ACC112 (cell line): ENCODE measurements around the gene PRICKLE2.

Experiments
- H2AFZ ChIP-seq: fragments of 200-600 bp; sonication (generic); one replicate; pipeline ENCODE4 v1.6.0; 2017; ENCODE audit warnings: antibody characterized with exemption, low read length; ENCODE audit not compliant: unreplicated experiment
- H3K27ac ChIP-seq: fragments of 200-600 bp; sonication (generic); 2 replicates; pipeline ENCODE4 v1.5.1; 2014; ENCODE audit warnings: low read depth, mild to moderate bottlenecking, antibody characterized with exemption, low read length, moderate library complexity
- H3K27me3 ChIP-seq: fragments of 200-600 bp; sonication (generic); 2 replicates; pipeline ENCODE4 v1.6.1; 2014; ENCODE audit warnings: mild to moderate bottlenecking, antibody characterized with exemption, low read length, moderate library complexity, mixed read lengths; ENCODE audit not compliant: insufficient read depth
- H3K36me3 ChIP-seq: fragments of 200-600 bp; sonication (generic); 2 replicates; pipeline ENCODE4 v1.6.1; 2016; ENCODE audit warnings: mild to moderate bottlenecking, antibody characterized with exemption, low read length, moderate library complexity, mixed read lengths; ENCODE audit not compliant: insufficient read depth
- H3K4me1 ChIP-seq: fragments of 200-600 bp; sonication (generic); one replicate; pipeline ENCODE4 v1.6.1; 2016; ENCODE audit warnings: low read length, mixed read lengths; ENCODE audit not compliant: insufficient read depth, unreplicated experiment, control insufficient read depth
- H3K4me3 ChIP-seq: fragments of 200-600 bp; sonication (generic); 2 replicates; pipeline ENCODE4 v1.5.1; 2014; ENCODE audit warnings: mild to moderate bottlenecking, low read depth, low read length
- H3K79me2 ChIP-seq: fragments of 200-600 bp; sonication (generic); one replicate; pipeline ENCODE4 v1.6.0; 2016; ENCODE audit warnings: low read length; ENCODE audit not compliant: control insufficient read depth, unreplicated experiment, insufficient read depth

PRICKLE2 gene

GRCh38 chr3:64131725-64132469 is 93.4 kb downstream of the PRICKLE2 start:
- no peak overlapping the region for H2AFZ ChIP-seq
- peaks cover 15% of the 10 kb centered on the region; the same call in 1 of the 2 replicates for H3K36me3 ChIP-seq
- no peak overlapping the region for H3K4me3 ChIP-seq
- H3K27me3 ChIP-seq: no peaks in the 10 kb centered on the region
- no peak overlapping the region for H3K27ac ChIP-seq
- H3K4me1 ChIP-seq: no peaks in the 10 kb centered on the region
- no peaks in the 10 kb centered on the region for H3K79me2 ChIP-seq

DNA sequence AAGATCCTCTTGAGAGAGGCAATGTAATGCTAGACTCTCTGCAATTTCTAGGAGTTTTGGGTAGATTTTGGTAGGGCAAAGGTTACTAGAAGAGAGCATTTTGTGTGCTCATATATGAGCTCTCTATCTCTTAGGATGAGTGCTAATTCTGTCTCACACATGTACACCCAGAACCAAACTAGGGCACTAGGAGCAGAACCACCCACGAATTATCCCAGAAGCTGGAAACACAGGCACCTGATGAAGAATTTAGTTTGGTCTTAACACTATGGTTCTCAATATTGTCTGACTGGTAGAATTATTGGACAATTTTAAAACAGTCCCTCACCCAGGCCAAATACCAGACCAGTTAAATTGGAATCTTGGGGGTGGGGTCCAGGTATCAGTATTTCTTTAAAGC is 94.8 kb downstream of the PRICKLE2 start:
- Histone ChIP-seq H3K27ac (no peak overlapping the region), H3K4me1 (no peaks in the 10 kb centered on the region), H3K36me3 (0 out of 2 replicates have a peak, but pooled peaks cover 10% of the 10 kb centered on the region), H3K27me3 (no peaks in the 10 kb centered on the region), H3K4me3 (no peak overlapping the region), H3K79me2 (no peaks in the 10 kb centered on the region), H2AFZ (no peak overlapping the region)

GRCh38 chr3:64129581-64129980 is 95.7 kb downstream of the PRICKLE2 start:
- H3K4me3 ChIP-seq: no peak overlapping the region
- no peaks in the 10 kb centered on the region for H3K4me1 ChIP-seq
- no peaks in the 10 kb centered on the region for H3K27me3 ChIP-seq
- no peaks in the 10 kb centered on the region for H3K79me2 ChIP-seq
- no peak overlapping the region for H2AFZ ChIP-seq
- no peak overlapping the region for H3K27ac ChIP-seq
- H3K36me3 ChIP-seq: 0 out of 2 replicates have a peak, but pooled peaks cover 9% of the 10 kb centered on the region

- Histone ChIP-seq H3K27ac (no peak overlapping the region), H2AFZ (no peak overlapping the region), H3K4me3 (no peak overlapping the region), H3K27me3 (no peaks in the 10 kb centered on the region), H3K36me3 (0 out of 2 replicates have a peak, but pooled peaks cover 6% of the 10 kb centered on the region), H3K79me2 (no peaks in the 10 kb centered on the region), H3K4me1 (no peaks in the 10 kb centered on the region)
Observed at GRCh38 chr3:64129106-64129505, 96.2 kb downstream of the PRICKLE2 start.

DNA sequence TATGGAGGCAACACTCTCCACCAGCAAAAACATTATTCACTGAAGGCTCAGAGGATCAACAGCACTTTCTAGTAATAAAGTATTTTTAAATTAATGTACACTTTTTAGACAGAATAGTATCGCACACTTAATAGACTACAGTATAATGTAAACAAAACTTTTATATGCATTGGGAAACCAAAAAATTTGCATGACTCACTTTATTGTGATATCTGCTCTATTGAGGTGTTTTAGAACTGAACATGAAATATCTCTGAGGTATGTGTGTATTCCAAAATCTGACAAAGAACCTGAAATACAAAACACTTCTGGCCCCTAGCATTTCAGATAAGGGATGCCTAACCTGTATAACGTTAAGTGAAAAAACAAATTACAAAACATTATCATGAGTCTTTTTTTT is 99.7 kb downstream of the PRICKLE2 start:
- no peak overlapping the region for H2AFZ ChIP-seq
- no peak overlapping the region for H3K27ac ChIP-seq
- no peak overlapping the region for H3K4me3 ChIP-seq
- peaks cover 11% of the 10 kb centered on the region; the same call in 1 of the 2 replicates for H3K36me3 ChIP-seq
- no peaks in the 10 kb centered on the region for H3K79me2 ChIP-seq
- H3K4me1 ChIP-seq: no peaks in the 10 kb centered on the region
- H3K27me3 ChIP-seq: no peaks in the 10 kb centered on the region

DNA sequence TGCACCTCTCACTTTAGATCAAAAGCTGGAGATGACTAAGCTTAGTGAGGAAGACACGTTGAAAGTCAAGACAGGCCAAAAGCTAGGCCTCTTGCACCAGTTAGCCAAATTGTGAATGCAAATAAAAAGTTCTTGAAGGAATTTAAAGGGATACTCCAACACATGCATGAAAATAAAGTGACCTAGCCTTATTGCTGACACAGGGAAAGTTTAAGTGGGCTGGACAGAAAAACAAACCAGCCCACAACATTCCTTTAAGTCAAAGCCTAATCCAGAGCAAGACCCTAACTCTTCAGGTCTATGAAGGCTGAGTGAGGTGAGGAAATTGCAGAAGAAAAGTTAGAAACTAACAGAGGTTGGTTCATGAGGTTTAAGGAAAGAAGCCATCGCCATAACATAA is 101.3 kb downstream of the PRICKLE2 start:
- H3K36me3 ChIP-seq: peaks cover 11% of the 10 kb centered on the region; the same call in 1 of the 2 replicates
- no peak overlapping the region for H3K4me3 ChIP-seq
- H3K79me2 ChIP-seq: no peaks in the 10 kb centered on the region
- H3K27ac ChIP-seq: no peak overlapping the region
- no peaks in the 10 kb centered on the region for H3K27me3 ChIP-seq
- H3K4me1 ChIP-seq: no peaks in the 10 kb centered on the region
- no peak overlapping the region for H2AFZ ChIP-seq

DNA sequence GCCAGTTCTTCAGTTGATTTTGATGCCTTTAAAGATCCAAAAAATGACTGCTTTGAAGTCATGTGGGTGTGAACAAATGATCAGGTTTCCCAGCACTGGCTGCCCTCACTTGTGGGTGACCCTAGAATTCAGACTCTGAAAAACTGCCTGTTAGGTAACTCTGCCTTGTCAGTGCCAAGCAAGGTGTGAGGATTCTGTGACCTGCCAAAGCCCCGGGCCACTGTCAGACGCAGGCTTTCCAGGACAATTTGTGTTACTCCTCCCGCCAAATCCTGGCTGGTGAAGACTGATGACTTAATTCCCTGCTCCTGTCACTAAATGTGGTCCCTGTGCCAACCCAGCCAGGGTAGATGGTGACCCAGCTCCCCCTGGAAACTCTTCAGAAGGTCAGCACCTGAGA is 102.8 kb downstream of the PRICKLE2 start:
- H3K4me3 ChIP-seq: no peak overlapping the region
- H3K27ac ChIP-seq: no peak overlapping the region
- no peak overlapping the region for H2AFZ ChIP-seq
- peaks cover 11% of the 10 kb centered on the region; the same call in 1 of the 2 replicates for H3K36me3 ChIP-seq
- H3K27me3 ChIP-seq: no peaks in the 10 kb centered on the region
- H3K79me2 ChIP-seq: peaks cover 3% of the 10 kb centered on the region
- no peaks in the 10 kb centered on the region for H3K4me1 ChIP-seq

DNA sequence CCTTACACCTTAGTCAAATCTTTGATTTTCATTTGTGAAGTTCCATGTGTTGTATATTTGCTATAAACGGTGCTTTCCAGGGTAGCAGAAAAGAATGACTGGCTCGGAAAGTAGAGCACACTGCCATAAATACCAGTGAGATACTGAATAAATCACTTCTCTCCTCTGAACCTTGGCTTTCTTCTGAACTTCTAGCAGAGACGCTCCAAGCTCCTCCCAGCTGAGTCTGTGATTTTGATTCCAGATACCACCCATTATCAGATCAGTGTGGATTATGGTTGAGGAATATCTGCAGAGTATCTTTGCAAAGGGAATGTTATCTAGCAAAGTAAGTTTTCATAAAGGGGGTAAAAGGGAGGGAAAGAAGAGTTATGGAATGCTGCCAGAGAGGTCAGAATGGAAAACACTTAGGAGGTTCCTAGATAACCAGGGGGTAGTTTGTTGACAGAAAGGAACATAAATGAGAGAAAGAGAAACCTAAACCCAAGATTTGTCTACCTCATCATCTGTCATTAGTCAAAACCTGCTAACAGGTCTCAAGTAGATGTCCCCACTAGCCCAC is 103.4 kb downstream of the PRICKLE2 start:
- Histone ChIP-seq H3K79me2 (peaks cover 3% of the 10 kb centered on the region), H3K4me3 (no peak overlapping the region), H3K4me1 (no peaks in the 10 kb centered on the region), H3K27me3 (no peaks in the 10 kb centered on the region), H2AFZ (no peak overlapping the region), H3K36me3 (peaks cover 7% of the 10 kb centered on the region; the same call in 1 of the 2 replicates), H3K27ac (no peak overlapping the region)

DNA sequence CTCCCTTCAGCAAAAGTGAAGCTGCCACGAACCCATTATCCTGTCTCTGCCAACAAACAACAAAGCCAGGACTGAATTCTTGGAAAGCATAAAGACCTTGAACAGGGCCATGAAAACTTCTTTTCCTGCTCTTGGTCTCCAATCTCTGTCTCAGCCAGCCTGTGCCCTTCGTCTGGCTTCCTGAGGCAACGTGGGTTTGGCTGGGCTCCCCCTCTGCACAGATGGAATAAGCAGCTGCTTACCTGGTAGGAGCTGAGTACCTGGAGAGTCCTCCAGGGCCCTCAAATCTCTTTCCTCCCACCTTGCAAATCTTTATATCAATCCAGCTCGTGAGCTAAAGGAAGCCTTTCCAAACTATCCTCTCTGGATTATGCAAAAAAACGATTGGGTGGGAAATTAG is 104.4 kb downstream of the PRICKLE2 start:
- no peaks in the 10 kb centered on the region for H3K4me1 ChIP-seq
- H3K27ac ChIP-seq: no peak overlapping the region
- no peak overlapping the region for H2AFZ ChIP-seq
- H3K27me3 ChIP-seq: no peaks in the 10 kb centered on the region
- no peak overlapping the region for H3K4me3 ChIP-seq
- H3K79me2 ChIP-seq: peaks cover 6% of the 10 kb centered on the region
- H3K36me3 ChIP-seq: peaks cover 4% of the 10 kb centered on the region; the same call in 1 of the 2 replicates

DNA sequence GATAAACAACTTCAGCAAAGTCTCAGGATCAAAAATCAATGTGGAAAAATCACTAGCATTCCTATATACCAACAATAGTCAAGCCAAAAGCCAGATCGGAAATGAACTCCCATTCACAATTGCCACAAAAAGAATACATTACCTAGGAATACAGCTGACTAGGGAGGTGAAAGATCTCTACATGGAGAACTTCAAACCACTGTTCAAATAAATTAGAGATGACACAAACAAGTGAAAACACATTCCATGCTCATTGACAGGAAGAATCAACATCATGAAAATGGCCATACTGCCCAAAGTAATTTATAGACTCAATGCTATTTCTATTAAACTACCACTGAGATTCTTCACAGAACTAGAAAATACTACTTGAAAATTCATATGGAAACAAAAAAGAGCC is 107.8 kb downstream of the PRICKLE2 start:
- Histone ChIP-seq H3K27me3 (no peaks in the 10 kb centered on the region), H3K4me1 (no peaks in the 10 kb centered on the region), H3K4me3 (no peak overlapping the region), H3K79me2 (peaks cover 6% of the 10 kb centered on the region), H3K36me3 (peaks cover 4% of the 10 kb centered on the region; the same call in 1 of the 2 replicates), H3K27ac (no peak overlapping the region), H2AFZ (no peak overlapping the region)

DNA sequence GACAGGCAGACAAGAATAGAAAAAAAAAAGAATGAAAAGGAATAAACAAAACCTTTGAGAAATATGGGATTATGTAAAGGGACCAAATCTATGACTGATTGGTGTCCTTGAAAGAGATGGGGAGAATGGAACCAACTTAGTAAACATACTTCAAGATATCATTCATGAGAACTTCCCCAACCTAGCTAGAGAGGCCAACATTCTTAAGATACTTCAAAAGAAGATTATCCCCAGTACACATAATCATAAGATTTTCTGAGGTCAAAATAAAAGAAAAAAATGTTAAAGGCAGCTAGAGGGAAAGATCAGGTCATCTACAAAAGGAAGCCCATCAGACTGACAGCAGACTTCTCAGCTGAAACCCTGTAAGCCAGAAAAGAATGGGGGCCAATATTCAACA is 110.6 kb downstream of the PRICKLE2 start:
- H3K4me1 ChIP-seq: no peaks in the 10 kb centered on the region
- H3K36me3 ChIP-seq: no peaks in the 10 kb centered on the region; the same call in 1 of the 2 replicates
- no peak overlapping the region for H3K4me3 ChIP-seq
- H3K27ac ChIP-seq: no peak overlapping the region
- H2AFZ ChIP-seq: no peak overlapping the region
- H3K79me2 ChIP-seq: peaks cover 6% of the 10 kb centered on the region
- no peaks in the 10 kb centered on the region for H3K27me3 ChIP-seq
